Activated CD8-positive, alpha-beta memory T cell treated with anti-CD3 and anti-CD28 coated beads, Interleukin-2, amount 50 U/mL, for 1 hour (primary cell): ENCODE results near the gene DOK6.
"Not testable (repeated sequence)": the region's sequence is repeated elsewhere in the genome, so short reads cannot be mapped to it uniquely, and the experiment has no call there.

Experiments used
- DNase-seq: peaks from one replicate; pipeline ENCODE4 v3.0.0-alpha.2; 2020; ENCODE audit errors: extremely low read depth

The DOK6 gene

DNA sequence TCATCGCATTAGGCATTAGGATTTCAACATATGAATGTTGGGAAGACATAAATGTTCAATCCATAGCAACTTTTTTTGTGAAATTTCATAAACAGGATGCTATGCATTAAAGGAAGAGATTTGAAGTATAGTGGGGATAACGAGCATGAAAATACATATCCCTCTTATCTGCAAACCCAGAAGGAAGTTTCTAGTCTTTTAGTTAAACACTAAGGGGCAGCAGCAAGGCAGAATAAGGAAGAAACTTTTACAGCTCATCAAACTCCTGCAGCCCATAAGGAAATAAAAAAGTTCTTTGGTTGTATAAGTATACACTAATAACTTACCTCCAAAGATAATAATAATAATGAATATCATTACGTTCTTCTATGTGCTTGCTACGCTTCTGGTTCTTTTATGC is 465.5 kb downstream of the DOK6 start:
- DNase-seq: no peak

DNA sequence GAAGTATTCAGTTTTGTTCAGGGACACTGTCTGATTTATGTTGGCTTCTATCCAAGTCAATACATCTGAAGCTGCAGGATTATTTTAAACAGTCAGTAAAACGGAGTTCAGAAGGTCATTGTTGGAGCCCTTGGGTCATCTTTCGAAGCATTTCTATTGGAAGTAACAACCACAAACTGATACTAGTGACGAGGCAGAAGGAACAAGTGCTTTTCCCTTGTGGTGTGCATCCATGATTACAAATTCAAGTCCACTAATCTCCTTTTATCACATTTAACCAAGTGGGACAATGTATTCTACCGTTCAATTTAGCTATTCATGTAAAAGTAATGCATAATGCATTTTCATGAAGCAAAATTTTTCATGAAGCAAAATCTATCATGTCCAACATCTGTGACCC is 470.0 kb downstream of the DOK6 start:
- no peak for DNase-seq

DNA sequence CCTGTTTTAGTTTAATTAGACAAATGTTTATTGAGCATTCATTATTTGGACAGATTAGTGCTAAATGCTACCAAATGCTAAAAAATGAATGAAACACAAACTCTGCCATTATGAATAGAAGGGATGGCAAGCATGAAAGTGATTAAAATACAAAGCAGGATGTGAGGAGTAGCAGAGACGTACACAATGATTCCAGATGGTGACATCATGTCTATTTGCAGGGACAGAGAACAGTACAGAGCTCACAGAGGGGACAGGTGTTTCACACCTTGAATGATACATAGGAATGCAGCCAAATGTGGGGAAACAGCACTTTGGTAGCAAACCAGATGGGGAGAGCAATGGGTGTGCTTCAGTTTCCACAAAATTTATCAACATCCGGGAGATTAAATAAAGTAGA is 470.7 kb downstream of the DOK6 start:
- DNase-seq: no peak

DNA sequence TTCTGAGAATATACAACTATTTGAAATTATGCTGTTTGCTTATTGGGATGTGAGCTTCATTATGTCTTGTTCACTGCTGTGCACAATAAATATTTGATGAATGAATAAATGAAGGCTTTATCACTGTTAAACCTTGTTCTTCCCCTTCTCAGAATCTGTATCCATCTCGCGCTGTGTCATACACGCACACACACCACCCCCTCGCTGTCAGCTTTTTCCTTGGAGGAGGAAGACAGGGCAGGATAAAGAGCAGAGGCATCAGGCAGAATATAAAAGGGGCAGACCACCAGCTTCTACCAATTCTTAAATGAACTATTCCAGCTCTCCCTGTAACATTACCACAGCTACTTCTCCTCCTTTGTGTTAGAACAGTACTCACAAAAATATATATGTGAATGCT is 472.0 kb downstream of the DOK6 start:
- DNase-seq: no peak

DNA sequence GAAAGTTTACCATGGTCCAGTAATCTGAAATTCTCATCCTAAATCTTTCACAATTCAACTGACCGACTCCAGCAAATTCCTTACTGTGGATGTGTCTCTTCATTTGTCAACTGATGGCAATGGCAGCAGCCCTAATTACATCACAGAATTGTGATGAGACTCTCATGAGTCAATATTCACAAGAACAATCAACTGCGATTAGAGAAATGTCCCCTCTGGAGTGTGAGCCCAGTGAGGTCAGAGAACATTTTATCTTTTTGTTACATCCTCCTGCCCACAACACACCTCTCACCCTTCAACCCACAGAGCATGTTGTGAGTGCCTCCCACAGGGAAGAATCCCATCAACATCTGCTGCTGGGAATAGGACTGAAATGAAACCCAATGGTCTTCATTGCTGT is 473.4 kb downstream of the DOK6 start:
- no peak for DNase-seq

DNA sequence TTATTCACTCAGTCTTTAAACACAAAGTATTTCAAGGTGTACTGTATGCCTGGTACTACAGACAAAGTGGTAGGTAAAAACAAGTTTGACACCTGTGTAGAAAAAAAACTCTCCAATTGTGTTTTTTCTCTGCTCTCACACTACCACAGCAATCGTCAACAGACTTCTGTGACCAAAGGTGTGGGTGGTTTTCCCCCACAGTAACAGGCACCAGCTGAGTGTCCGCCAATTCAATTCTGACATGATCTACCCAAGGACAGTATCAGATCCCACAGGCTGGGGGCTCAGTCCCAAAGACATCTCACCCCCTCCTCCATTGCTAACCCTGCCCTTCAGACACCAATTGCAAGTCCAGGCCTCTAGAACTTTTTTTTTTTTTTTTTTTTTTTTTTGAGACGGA is 475.8 kb downstream of the DOK6 start:
- no peak for DNase-seq

DNA sequence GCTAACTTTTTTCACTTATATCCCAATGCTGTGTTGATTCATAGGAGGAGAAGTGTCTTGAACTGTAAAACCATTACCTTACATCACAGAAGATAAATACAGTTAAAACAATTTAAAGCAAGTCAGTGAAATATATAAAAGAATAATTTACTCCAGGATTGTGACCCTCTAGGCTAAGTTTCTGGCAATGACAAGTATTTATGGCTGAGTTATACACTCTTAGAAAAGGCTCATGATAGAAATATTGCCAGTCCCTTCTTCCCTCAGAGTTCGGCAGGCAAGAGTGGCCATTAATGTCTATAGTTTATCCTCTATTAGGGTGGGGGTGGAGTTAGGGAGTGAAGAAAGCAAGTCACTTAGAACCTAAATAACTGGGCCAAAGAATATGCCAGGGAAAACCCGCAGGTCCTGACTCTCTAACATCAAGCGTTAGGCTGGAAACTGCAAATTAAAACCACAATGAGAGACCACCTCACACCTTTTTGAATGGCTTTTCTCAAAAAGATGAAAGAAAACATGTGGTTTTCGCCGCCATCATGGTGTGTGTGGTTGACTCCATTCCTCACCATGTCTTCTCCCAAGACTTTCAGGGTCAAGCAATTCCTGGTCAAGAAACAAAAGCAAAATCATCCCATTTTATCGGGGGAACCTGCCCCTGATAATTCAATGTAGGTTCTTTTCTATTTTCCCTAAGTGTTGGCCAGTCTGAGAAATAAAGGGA is 477.7 kb downstream of the DOK6 start:
- DNase-seq: no peak

DNA sequence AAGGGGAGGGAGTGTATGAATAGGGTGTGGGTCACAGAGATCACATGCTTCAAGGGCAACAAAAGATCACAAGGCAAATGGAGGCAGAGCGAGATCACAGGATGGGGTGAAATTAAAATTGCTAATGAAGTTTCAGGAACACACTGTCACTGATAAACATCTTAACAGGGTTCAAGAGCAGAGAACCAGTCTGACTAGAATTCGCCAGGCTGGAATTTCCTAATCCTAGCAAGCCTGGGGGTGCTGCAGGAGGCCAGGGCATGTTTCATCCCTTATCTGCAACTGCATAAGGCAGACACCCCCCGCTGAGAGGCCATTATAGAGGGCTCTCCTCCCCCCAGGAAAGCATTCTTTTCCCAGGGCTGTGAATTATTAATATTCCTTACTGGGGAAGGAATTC is 478.4 kb downstream of the DOK6 start:
- not testable (repeated sequence) for DNase-seq

DNA sequence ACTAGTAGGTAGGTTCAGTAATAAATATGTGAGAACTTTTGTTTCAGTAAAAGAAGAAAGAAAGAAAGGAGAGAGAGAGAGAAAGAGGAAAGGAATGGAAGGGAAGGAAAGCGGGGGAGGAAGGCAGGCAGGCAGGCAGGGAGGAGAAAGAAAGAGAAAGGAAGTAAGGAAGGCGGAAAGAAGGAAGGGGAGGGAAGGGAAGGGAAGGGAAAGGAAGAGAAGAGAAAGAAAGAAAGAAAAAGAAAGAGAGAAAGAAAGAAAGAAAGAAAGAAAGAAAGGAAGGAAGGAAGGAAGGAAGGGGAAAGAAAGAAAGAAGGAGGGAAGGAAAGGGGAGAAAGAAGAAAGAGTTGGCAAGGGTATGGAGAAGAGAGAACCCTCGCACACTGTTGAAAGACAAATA is 479.4 kb downstream of the DOK6 start:
- no peak for DNase-seq

DNA sequence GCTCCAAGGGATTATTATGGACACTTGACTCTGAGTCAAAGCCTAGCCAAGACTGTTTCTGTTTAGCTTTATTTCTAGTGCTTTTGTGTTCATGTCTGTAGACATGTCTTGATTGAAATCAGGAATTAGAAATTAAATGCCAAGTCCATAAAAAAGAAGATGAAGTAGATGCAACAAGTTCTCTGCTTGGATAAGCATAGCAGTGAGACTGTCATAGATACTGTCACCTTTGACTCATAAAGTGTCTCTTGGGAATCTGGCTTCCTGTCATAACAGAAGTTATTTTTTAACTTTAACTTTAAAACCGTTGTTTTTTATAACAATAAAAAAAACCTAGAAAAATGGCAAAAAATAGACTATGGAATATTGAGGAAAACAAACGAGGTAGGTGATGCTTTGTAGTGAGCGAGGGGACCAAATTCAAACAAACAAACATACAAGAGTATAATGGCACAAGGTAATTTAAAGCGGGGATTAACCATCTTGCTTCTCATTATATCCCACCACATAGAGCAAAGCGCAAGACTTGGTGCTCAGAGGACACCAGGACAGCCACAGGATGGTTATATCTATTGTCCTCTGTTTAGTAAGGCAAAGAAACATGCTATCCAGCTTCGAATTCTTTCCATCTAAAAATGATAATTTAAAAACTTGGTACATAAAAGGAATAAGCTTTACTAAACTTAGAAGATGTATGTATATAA is 482.4 kb downstream of the DOK6 start:
- no peak for DNase-seq

DNA sequence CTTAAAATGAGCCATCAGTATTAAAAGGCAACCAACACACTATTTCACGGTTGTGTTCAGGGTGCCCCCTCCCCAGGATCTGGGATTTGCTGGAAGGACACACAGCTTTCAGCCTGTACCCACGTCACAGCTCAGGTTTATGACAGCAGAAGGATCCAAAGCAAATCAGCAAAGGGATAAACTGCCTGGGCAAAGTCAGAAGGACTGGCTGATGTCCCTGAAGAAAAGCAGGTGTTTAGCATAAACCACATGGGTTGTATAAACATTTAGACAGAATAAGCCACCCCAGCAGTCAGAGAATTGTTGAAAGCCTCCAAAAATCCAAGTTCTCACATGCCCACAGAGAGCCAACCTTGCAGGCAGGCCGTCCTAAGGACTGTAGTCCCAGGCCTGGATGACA is 483.1 kb downstream of the DOK6 start:
- no peak for DNase-seq

DNA sequence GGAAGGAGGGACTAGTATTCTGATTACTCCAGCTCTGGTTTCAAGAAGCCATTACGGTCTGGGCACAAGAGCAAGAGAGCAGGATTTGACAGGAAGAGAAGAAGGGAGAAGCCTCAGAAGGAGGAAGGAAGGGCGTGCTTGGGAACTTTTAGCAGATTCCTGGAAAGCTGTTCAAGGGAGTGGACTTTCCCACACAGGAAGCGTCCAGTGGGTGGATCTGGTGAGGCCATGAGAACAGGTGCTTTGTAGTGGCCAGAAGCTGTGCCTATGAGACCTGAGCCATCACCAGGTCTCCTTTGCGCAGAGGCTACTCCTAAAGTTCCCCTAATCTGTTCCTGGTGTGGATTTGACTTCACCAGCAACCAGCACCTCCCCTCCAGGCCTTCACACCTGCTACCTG is 484.7 kb downstream of the DOK6 start:
- DNase-seq: no peak

DNA sequence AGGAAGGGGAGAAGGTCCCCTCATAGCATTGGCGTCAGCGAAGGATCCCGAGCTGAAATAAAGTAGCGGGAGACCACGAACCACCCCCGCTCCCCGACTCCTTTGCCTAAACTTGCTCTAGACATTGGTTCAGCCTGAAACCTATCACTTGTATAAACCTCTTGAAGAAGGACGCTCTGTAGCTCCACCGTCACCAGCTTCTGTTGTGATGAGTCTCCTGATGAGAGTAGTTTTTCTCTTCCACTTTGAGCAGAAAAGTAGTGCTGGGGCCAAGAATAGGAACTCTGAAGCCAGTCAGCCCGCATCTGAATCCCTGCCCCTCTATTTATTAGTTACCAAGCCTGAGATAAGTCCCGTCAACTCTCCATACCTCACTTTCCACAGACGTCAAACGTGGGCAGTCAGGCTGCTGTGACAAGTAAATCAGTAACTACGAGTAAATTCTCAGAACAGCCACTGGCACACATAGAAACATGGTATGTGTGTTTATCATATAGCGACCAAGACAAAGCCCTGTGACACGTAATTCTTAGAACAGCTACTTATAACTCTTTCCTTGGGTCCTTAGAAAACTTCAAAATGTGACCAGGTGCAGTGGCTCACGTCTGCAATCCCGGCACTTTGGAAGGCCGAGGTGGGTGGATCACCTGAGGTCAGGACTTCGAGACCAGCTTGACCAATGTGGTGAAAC is 485.3 kb downstream of the DOK6 start:
- no peak for DNase-seq

DNA sequence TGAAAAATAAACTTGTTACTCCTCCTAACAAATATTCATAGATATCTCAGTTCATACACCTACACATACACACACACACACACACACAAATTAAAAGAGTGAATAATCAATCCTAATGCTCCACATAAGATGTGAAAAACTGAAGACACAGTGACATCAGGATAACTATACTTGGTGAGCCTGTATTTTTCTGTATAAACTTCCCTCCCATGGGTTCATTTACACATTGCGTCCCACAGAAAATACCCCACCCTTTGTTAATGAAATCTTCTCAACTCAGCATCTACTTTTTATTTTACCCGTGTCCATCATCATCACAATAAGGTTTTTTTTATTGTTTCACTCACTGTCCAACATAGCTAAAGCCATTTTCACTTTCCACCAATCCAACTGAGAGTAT is 486.6 kb downstream of the DOK6 start:
- DNase-seq: no peak

DNA sequence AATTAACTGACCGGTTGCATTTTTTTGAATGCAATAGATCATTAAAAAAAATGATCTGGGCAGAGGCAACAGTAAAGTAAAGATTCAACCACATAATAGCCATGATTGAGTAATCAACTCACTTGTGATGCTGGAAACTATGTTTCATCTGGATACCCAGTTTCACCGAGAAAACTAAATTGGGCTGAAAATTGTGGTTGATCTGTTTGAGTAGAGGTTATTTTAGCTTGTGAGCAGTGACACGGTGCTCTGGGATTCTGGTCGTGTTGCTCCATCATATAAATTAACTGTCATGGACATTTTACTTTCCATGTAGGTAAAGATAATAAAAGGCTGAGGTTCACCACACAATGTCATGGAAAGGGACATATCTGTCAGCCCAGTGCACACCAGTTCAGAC is 488.3 kb downstream of the DOK6 start:
- no peak for DNase-seq

DNA sequence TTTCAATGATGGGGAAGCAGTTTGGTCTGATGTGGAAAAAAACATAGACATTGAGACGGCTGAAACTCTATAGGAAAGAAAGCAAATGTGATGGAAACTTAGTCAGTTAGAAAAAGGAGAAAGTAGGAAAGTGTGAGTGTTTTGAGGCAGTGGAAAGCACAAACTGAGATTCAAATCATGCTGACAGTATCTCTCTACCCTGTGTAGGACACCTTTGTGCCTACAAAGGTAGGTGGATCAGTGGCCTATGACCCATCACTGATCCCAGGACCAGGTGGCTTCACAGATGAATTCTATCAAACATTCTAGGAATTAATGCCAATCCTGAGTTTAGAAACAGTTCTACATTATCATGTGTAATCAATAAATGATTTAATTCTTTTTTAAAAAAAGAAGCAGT is 489.9 kb downstream of the DOK6 start:
- DNase-seq: no peak

DNA sequence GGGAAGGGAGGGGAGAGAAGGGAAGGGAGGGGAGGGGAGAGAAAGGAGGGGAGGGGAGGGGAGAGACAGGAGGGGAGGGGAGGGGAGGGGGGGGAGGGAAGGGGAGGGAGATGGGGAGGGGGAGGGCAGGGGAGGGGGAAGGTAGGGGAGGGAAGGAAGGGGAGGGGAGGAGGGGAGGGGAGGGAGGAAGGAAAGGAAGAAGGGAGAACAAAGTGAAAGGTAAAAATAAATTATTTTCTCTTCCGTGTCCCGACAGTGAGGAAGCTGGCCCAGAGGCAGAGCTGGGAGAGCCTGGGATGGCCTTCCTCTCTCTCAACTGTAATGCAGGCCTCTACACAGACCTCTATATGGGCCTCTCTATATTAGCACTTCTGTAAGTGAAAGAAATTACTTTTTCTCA is 493.8 kb downstream of the DOK6 start:
- no peak for DNase-seq

DNA sequence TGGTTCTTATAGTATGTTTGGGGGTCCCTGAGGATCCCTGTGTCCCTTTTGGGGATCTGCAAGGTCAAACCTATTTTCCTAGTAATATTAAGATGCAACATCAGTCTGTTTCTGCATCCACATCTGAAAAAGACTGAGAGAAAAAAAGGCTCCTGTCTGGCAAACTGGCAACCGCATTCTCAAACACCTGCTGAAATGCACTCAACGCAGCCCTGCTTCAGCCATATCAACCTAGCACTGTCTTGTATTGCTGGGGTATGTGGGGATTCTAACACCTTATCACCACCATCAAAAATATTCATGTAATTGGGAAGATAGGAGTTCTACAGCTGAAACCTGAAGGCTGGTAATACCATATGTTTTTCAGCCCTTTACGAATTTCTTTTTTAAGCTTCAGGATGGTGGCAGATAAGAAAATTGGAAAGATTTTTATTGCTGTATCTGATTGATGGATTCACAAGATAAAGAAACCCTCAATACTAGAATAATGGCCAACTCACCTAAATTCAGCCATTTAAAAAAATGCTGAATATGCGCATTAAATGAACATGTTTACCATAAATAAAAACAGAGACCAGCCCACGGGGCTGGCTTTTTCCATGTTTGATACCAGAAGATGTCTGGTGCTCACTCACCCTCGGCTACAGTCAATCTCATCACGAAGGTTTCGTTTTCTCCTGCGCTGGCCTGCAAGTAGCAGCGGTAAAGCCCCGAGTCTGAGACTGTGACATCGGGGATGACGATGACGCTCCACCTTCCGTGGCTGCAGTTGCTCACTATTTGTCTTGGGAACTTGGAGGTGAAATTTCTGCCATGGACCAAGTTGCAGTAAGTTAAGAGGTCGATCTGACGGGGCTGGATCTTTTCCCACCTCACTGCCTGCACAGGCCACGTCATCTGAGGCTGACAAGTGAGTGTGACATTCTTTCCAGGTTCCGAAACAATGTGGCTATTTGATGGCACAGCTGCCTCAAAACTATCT is 494.7 kb downstream of the DOK6 start:
- no peak for DNase-seq

DNA sequence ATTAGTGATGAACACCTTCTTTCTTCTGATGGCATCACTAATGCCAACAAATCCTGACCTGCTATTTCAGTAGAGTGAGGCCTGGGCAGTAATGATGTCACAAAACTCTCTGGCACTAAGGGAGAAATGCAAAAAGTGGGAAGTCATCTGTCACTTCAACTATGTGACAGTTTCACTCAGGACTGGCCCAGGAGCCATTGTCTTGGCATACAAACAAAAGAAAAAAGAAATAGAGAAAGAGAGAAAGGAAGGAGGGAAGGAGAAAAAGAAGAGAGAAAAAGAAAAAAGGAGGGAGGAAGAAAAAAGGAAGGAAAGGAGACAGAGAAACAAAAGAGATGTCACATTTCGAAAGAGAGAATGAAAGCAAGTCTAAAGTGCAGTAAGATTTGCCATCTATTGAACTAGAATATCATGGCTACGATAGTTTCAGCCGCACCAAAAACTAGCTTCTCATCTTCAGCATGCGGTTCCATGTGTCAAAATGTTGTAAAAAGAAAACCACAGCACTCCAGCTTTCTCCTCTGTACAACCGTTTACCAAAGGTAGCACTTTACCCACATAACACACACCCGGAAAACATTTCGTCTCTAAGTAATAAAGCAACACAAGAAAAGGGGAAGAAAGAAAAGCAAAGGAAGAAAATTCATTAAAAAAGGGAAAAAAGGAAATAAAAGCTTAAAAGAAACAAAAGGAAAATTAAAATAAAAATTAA is 496.9 kb downstream of the DOK6 start:
- DNase-seq: no peak

DNA sequence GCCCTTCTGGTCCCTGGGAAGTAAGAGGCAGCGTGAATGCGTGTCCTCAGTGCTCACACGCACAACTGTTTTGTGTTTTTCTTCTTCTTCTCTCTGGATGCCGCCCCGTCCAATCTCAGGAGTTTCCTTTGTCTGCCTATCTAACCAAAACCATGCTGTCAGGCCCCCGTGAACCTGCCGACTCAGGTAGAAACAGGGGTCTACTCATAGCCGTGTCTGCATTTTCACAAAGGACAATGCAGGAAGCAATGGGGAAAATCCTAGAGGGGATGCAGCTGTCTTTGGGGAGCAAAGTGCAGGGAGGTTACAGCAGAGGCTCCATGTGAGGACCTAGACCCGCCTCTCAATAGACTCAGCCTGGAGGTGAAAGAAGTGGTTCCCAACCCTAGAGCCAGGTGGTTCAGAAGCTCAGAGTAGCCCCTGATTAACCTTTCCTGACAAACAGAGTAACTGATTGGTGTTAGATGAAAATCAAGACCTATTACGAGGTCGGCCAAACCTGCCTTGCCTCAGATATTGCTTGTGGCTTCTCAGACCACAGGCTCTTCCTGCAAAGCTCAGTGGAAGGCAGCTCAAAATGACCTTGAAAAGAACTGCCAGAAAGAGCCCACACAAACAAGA is 497.7 kb downstream of the DOK6 start:
- DNase-seq: no peak
